GM19397 (cell line): Measurements from ENCODE around the gene ZFP36L1.

Experiments
- ATAC-seq: cut with Tn5 transposase; IDR thresholded peaks from one replicate; pipeline ENCODE4 v1.9.1; 2021; ENCODE audit warnings: mild to moderate bottlenecking, moderate library complexity; ENCODE audit not compliant: unreplicated experiment

The ZFP36L1 gene

DNA sequence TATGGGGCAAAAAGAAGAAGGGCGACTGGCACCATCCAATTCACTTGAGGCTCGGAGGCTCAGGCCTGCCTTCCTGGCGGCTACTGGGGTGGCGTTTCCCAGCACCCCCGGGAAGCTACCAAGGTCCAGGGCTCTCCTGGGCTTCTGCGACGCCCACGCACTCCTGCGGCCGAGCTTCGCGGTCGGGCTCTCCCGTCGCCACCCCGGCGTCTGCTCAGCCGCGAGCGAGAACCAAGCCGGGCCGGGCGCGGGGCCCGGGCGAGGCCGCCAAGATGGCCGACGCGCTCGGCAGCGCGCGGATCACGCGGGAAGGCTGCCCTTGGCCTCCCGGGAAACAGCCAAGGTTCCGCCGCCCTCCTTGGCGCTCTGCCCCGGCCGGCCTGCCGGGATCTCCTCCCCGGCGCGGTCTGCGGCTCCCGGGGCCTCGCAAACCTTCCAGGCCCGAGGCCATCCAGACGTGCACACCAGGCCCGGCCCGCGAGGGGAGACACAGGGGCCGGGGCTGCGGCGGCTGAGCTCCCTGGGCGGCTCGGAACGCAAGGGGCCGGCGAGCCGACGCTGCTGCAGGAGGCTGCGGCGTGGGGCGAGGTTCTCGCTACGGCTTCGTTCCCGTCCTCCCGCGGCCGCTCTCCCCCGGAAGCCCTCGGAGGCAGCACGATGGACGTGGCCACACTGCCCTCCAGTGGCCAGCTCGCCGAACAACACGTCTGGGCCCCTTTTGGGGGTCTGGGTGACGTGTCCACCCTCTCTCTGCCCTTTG is 23.5 kb upstream of the ZFP36L1 start:
- peak; percentile 54 for ATAC-seq

GRCh38 chr14:68815298-68816182 is 22.7 kb upstream of the ZFP36L1 start:
- ATAC-seq = no peak

GRCh38 chr14:68814539-68815297 is 21.9 kb upstream of the ZFP36L1 start:
- peak; percentile 29 for ATAC-seq

DNA sequence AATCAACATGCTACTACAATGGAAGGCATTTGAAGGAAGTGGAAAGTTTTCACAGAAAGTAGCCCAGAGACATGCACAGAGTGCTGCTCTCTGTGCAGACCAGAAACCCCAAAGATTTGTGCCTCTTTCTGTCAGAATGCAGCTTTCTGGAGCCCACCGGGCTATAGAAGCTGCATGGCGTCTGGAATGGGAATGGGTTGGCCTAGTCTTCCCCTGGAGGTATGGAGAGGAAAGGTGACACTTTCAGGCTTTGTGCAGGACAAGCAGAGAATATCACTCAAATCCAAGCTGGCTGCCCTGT is 21.3 kb upstream of the ZFP36L1 start:
- no peak for ATAC-seq

GRCh38 chr14:68813318-68813838 is 20.5 kb upstream of the ZFP36L1 start:
- ATAC-seq = no peak

GRCh38 chr14:68811171-68811570 is 18.3 kb upstream of the ZFP36L1 start:
- ATAC-seq = no peak

DNA sequence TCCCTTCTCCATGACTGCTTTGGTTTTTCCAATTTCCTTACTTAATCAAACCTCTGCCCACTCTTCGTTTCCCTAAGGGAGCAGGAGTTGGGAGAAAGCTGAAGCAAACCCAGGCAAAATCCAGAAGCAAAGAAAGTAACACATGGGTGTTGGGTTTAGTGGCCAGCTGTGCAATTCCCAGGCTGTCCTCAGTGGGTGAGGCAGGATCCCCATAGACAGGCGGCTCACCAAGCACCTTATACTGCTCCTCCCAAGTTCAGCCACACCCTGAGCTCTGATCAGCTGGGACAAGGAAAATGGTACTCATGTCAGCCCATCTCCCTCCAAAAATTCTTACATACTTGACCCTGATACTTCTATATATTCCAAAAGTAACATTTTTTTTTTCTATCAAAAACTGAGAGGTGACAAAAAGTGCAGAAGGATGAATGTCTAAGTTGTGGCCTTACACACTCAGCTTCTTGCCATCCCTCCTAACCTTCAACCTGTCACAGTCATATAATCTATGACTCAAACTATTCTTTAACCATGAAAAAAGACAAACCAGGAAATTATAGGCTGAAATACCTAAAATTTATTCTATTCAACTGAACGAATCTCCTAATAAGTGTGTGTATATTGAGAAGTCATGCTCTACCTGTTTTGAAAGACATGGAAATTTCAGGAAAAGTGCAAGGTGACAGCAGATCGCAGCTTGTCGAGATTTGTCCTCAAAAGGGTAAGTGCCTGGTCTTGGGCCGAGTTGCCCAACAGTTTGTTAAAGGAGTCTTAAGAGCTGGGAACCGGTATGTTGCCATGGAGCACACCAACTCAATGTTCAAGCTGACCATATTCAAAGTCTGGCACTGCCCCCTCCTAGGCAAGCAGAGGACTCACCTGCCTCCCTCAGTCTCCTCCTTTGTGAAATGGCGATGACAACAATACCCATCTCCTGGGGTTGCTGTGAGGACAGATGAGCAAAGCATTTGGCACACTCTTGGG is 17.6 kb upstream of the ZFP36L1 start:
- ATAC-seq = no peak

GRCh38 chr14:68809524-68809923 is 16.7 kb upstream of the ZFP36L1 start:
- no peak for ATAC-seq

DNA sequence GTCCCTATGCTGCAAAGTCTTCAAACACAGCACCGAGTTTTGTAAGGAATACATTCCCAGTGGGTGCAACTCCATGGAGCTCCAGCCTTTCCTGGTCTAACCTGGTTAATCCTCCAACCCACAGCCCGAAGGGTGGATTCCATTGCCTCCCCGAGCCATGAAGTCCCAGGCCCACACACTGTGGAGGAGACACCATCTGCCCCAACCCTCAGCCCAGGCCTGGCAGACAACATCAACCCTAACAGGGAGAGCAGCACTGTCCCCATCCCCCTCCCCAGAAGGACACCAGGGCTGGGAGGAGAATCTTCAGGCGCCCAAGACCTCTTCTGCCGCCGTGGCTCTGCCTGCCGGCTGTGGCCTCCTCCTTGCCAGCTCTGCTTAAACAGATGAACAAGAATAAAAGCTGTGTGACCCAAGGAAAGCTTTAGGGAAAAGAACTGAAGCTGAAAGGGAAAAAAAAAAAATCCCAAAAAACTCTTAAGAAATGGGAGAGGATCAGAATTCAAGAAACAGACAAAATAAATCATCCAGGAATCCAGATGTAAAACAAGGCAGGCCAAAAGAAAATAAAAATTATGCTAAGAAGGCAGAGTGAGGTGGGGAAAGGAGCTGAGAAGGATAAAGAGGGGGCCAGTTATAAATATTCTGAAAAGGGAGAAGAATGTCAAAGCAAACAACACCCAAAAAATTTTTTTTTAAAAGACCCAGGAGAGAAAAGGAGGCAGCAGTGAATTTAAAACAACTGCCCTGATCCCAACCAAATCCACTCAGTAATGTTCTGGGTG is 16.0 kb upstream of the ZFP36L1 start:
- no peak for ATAC-seq

- no peak for ATAC-seq
Observed at GRCh38 chr14:68807987-68808386, 15.1 kb upstream of the ZFP36L1 start.

GRCh38 chr14:68807148-68807600 is 14.3 kb upstream of the ZFP36L1 start:
- no peak for ATAC-seq

- ATAC-seq = no peak
Observed at GRCh38 chr14:68806526-68807147, 13.8 kb upstream of the ZFP36L1 start.

DNA sequence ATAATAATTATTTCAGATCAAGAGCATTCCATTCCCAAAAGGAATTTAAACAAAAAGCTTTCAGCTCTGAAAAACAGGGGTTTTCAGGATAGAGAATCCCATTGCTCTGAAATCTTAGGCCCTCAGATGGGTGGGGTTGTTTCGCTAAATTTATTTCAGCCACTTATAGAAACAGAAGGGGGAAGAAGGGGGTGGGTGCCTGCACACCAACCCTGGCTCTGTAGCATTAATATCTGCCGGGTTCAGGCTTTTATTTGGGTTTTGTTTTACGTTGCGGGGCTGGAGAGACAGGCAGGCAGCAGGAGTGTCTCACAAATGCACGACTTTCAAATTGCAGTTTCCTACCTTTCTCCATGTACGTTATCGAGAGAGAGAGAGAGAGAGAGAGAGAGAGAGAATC is 12.5 kb upstream of the ZFP36L1 start:
- no peak for ATAC-seq

DNA sequence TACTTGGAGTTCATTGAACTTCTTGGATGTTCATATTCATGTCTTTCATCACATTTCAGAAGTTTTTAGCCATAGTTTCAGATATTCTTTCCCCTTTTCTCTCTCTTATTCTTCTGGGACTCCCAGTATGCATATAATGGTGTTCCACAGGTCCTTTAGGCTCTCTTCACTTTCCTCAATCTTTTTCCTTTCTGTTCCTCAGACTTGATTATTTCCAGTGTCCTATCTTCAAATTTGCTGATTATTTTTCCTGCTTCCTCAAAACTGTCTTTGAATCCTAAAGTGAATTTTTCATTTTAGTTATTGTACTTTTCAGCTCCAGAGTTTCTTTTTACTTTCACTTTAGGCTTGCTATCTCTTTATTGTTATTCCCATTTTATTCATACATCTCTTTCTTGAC is 8.8 kb upstream of the ZFP36L1 start:
- no peak for ATAC-seq

- no peak for ATAC-seq
Observed at GRCh38 chr14:68800953-68801352, 8.1 kb upstream of the ZFP36L1 start.

DNA sequence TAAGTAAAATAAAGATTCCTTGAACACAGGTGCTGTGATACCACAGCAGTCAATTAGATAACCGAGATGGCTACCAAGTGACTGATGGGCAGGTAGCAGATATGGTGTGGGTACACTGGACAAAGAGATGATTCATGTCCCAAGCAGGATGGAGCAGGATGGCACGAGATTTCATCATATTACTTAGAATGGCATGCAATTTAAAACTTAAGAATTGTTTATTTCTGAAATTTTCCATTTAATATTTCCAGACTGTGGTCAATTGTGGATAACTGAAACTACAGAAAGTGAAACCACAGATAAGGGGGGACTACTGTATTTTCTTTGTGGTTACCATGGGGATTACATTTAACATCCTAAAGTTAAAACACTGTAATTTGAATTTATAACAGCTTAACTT is 7.5 kb upstream of the ZFP36L1 start:
- ATAC-seq = no peak

GRCh38 chr14:68798621-68799020 is 5.8 kb upstream of the ZFP36L1 start:
- ATAC-seq = no peak

DNA sequence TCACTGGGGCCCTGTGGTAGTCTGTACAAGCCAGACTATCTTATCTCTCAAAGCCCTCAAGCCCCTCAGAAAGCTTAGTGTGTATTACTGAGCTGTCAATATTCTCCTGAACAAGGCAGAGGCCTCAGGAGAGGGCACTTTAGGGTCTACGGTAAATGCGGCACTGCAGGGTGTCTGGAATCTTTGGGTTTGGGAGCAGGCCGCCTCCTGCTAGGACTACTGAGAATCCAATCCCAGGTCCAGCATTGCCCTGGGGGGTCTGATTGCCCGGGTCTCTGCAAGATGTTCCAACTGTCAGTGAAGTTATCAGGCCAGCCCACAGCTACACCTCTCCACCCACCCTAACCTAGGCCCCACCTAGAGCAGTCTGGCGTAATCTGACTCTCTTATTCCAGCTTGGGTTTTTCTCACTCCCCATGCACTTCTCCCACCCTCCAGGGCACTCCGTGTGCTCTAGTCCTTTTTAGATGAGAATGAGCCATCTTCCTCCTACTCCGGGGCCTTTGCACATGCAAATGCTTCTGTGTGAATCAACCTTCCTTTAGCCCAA is 4.3 kb upstream of the ZFP36L1 start:
- no peak for ATAC-seq
